Left ventricle myocardium superior (tissue), 1 donor: ENCODE measurements around the gene C2CD5. TPM values are rescaled to one million over a fixed set of nuclear protein-coding genes. Genes with fewer than 3 reads are reported as not detected.

Source experiments
- total RNA-seq: library from RNA; stranded (reverse); fragmentation: NEBNext Ultra II Directional; extraction: Animal tissue kit (Norgen Biotek cat#: 25700); gene quantifications from one replicate; pipeline ENCODE4 v1.2.1, GENCODE V29; 2021
- donor health status: DM: no; HTN: yes; CAD: no; lungs with severe emphysema.

Gene C2CD5
- total RNA-seq, 1 donor from 2014 or later = 25.4 TPM

Other genes starting within 250 kb of the C2CD5 start
- gene ST8SIA1, start 209.8 kb downstream of the C2CD5 start, total RNA-seq = 2.6 TPM
- gene ETNK1, start 80.6 kb upstream of the C2CD5 start, total RNA-seq = 19.0 TPM